Activated T-cell treated with anti-CD3 and anti-CD28 coated beads for 1 hour (primary cell): Measurements from ENCODE around the gene RHOB.

Experiments used
- DNase-seq: peaks from one replicate; pipeline ENCODE4 v3.0.0-alpha.2; 2020; ENCODE audit warnings: low read depth

The RHOB gene

GRCh38 chr2:20496076-20496872, 49.4 kb downstream of the RHOB start:
- no peak for DNase-seq

- no peak for DNase-seq
These were observed 50.1 kb downstream of the RHOB start for GRCh38 chr2:20496942-20497341.
